GM21723 (cell line): Measurements from ENCODE around the gene KSR2.
"Not testable (repeated sequence)": the region's sequence is repeated elsewhere in the genome, so short reads cannot be mapped to it uniquely, and the experiment has no call there.

Experiments used
- ATAC-seq: cut with Tn5 transposase; IDR thresholded peaks from one replicate; pipeline ENCODE4 v1.9.1; 2021; ENCODE audit warnings: mild to moderate bottlenecking, moderate library complexity; ENCODE audit not compliant: unreplicated experiment

KSR2 gene

DNA sequence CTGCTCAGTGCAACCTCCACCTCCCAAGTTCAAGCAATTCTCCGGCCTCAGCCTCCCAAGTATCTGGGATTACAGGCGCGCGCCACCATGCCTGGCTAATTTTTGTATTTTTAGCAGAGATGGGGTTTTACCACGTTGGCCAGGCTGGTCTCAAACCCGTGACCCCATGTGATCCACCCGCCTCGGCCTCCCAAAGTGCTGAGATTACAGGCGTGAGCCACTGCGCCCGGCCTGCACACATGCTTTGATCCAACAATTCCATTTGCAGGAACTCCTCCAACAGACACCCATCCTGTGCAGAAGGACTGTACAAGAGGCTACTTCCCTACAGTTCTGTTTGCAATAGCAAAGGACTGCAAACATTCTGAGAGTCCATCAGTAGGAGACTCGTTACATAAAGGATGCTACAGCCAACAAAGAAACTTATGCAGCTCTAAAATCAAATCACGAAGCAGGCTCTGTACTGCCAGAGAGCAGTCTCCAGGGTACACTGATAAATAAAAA, 108.0 kb downstream of the KSR2 start:
- ATAC-seq = not testable (repeated sequence)

DNA sequence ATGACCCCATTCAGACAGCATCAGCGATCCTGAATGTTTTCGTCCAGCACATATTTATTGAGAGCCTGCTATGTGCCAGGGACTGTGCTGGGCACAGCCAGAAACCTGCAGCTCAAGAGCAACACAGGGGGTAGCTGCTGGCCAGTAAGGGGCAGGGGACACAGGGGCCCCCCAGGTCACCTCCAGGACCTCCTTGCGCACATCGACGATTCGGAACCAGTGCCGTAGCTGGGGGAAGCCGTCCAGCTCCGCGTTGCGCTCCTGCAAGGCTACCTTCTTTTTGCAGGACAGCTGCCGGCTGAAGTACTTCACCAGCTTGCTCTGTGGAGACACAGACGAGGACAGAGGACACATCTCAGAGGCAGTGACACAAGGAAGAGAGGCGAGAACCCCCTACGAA, 108.7 kb downstream of the KSR2 start:
- no peak for ATAC-seq

DNA sequence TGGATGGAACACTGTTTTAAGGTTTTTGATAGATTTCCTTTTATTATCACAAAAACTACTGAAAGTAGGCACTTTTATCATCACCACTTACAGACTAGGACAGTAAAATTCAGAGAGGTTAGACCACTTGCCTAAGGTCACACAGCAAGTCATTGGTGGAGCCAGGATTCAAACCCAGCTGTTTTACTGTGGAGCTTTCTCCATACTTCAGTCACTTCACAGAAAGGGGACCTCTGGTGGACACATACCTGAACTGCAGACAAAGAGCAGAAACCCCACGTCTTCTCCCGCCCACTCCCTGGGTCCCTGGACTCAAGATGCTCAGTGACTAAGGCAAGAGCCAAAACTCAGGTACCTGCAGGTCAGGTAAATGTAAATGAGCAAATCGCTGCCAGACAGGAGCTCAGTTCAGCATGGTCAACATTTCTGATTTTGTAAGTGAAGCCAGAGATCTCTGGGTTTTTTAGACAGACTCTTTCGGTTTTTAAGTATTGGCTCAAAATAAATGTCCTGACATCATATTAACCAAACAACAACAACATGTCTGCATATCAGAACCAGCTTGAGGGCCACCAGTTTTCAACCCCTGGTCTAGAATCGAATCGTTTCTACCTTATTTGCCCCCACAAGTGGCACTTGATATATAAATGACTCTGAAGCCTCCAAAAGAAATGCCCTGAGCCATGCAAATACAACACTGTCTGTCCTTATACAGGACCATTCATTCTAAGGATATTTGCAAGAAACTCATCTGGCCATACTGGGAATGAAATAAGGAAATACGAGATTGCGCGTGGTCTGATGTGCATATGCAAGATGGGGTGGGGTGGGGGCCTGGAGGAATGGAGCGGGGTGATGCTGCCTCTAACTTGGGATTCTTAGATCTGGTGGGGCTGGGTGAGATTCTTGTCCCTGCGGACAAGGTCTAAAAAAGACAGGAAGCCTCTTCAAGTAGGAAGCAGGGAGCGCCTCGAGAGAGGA, 110.9 kb downstream of the KSR2 start:
- no peak for ATAC-seq

DNA sequence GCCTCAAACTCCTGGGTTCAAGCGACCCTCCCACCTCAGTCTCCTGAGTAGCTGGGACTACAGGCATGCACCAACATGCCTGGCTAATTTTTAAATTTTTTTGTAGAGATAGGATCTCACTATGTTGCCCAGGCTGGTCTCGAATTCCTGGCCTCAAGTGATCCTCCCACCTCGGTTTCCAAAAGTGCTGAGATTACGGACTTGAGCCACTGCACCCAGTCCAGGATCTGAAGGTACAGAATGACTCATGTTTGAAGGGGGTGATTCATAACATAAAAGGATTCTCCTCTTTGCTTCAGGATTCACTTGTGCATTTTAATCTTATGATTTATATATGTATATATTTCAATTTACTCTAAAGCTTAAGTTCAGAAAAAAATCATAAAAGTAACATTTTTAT, 111.7 kb downstream of the KSR2 start:
- not testable (repeated sequence) for ATAC-seq

DNA sequence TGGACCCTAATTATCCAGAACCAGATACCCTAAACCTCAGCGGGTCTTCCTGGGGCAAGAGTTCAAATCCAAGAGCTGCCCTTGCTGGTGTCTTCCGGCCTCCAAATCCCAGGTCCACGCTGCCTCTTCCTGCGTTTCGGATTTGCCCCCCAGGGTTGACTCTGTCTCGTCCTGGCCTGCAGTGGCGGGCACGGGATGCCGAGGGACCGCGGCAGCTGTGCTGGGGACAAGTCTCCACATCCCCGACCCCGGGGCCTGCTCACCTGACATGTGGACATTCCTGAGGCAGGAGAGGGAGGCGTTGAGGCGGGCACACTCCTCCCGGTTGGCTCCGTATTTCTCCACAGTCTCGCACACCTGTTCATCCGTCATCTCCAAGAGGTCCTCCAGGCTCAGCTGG, 113.6 kb downstream of the KSR2 start:
- ATAC-seq = no peak

DNA sequence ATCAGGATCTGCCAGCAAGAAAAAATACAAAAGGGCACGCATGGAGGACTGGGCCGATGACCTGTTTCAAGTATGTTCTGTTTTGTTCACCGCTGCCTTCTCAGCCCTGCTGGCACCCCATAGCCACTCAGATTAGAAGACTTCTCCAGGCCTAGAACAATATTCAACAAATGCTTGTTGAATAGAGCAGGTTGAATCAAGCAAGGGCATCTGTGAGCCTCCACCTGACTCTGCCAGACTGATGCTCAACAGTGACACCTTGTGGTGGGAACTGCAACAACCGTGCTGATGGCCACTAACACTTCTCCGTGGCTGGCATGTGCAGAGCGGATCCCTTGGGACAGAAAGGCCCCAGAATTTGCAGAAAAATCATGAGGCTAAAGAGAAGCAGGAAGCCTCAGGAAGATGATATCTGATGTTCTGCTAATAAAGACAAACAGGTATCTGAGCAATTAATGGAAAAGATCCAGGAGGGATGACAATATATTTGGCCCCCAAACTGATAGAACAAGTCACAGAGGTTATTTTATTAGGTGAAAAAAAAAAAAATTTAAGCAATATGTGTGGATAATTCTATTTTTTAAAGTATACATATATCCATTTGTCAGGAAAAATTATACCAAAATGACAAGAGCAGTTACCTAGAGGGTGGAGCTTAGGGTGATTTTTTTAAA, 114.3 kb downstream of the KSR2 start:
- no peak for ATAC-seq

DNA sequence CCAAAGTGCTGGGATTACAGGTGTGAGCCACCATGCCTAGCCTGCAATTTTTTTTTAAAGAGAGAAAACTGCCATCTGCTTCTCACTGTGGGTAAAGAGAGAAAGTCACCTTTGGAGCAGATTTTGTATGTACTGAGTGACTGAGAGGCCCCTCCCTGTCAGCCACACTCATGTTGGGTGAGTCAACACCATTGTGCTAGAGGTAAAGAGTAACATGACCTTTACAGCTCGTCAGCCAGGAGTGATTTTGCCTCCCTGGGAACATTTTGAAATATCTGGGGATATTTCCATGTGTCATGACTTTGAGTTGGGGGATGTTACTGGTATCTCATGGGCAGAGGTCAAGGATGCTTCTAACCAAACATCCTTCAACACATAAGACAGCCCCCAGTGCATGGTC, 115.2 kb downstream of the KSR2 start:
- ATAC-seq = no peak

DNA sequence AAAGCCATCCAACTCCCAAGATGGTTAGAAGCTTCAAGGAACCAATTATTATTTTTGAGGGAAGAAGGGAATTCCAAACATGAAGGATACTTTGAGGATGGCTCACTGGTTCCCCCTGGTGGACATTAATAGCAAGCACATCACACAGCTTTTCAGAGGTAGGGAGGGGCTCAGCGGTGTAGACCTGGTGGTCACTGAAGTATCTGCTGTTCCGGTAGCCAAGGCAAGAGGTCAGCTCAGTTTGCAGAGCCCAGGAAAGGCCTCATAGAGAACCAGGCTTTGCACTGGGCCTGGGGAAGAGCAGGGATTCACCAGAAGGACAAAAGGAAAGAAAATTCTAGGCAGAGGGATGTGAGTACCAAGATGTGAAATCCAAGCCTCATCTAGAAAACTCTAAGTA, 118.7 kb downstream of the KSR2 start:
- no peak for ATAC-seq

DNA sequence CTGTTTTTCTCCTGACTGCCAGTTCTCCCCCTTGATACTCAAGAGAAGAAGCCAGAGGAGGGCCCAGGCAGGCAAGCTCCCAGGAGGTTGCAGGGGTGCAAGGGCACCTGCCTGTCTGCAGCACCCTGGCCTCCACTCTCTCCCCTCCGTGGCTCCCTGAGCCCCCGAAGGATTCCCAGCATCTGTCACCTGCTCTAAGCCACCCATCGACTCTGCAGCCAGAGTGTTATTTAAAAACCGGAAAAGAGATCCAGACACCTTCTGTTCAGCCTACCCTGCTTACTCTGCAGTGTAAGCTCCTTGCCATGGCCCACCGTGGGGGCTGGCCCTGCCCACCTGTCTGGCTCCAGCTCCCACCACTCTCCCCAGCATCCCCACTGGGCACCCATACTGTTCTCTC, 121.4 kb downstream of the KSR2 start:
- no peak for ATAC-seq

DNA sequence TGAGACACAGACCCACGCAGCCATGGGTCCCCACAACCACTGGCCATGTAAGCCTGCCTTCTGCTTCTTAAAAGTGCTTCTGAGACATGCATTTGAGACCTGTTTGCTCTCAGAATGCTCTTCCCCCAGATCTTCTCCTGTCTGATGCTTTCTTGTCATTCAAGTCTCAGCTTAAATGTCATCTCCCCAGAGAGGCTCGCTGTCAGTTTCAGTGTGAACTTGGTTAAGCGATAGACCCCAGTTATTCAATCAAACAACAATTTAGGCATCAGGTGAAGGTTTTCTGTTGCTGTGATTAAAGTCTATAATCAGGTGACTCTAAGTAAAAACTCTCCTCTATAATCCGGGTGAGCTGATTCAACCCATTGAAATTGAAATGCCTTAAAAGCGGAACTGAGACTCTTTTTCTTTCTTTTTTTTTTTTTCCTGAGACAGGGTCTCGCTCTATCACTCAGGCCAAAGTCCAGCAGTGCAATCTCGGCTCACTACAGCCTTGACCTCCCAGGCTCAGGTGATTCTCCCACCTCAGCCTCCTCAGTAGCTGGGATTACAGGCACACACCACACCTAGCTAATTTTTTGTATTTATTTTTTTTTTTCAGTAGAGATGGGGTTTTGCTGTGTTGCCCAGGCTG, 123.4 kb downstream of the KSR2 start:
- ATAC-seq = no peak

DNA sequence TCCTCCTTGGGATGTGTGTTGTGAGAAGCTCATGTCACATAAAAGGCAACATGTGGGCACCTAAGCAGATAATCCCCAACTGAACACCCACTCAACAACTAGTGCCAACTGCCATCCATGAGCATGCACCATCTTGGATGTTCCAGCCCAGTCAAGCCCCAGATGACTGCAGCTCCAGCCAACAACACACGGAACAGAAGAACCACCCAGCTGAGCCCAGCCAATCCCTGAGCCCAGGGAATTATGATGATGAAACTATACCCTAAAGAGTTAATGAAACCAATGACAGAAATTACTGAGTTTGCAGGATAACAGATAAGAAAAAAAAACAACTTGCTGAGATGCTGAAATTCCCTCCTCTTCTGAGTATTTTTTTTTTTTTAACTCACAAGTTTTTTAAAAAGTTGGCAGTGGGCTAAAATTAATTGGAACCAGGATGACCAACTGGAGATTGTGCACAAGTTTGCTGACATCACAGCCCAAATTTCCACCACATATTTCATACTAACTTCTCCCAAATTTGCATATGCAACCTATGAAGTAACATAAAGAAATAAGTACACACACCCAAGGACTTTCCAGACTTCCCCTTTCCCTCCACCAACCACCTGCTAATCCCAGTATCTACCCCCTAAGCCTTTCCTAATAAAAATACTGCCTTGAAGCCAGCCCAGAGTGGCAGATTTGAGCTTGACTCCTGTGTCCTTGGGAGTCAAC, 124.5 kb downstream of the KSR2 start:
- ATAC-seq = no peak

DNA sequence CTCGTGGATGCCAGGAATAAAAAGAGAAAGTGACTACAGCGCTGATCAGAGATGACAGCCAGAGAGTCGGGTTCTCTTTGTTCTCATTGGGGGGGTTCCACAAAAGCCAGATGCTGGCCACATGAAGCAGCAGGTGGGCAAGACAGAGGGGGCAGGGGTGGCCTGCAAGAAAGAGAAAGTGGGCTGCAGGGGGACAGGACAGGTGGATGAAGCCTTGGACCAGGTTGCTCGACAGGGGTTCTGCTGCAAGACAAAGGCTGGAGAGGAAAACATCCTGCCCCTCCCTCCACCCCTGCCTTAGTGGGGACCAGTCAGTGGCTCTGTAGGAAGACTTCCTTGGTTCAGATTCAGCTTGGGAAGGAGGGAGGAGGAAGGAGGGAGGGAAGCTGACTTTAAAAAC, 126.2 kb downstream of the KSR2 start:
- ATAC-seq = no peak

DNA sequence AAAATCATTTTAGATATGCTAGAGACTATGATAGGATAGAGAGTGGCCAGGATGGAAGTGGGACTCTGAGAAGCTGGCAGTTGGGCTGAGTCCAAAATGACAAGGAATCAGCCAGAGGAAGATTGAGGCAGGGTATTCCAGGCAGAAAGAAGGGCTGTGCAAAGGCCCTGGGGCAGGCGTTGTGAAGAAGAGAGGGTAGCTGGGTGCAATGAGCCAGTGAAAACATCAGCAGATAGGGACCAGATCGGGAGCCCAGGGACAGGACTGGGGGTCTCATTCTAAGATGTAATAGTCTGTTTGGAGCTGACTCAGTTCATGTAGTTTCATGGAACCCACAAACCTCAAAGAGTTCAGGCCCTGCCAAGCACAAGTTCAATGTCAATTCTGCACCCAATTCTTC, 126.6 kb downstream of the KSR2 start:
- ATAC-seq = no peak

DNA sequence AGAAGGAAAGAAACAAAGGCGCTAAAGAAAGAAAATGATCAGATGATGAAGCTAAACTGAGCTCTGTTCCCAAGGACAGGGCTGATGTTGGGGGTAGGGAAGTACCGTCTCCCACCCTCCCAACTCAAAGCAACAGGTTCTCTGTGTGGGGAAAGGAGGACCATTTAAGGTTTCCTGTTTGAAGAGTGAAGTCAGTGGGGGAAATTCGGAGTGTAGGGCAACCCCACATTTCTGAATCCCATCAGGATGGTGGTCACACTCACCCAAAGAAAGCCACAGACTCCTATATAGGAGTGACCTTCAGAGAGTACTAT, 131.1 kb downstream of the KSR2 start:
- ATAC-seq = no peak

DNA sequence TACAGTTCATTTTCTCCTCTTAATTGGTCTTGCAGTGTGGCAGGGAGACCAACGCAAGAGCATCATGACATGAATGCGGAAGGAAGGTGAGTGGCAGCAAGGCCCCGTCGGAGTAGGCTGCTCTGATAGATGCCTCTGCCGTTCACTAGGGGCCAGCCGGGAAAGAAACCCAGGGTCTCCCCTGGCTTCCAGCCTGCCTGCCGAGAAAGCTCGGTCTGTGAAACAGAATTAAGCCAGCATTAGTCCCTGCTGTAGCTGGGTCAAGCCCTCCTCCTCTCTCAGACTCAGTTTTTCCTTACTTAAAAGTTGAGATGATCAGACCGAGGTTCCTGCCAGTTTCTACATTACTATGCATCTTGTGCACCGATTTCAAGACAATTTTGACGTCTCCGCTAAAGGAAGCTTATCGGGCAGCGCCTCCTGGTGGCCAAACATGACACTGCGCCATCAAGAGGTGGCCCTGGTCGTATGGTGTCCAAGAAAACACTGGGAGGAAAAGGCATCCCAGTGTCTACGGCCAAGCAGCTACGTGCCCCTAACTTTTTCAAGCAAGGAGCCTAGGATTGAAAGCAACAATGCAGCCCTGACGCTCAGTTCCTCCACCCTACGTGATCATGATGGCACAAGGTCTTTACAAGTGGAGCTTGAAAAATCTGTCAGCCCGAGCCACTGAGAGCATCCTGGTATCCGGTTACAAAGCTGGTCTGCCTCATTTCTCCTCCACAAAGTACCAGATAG, 131.6 kb downstream of the KSR2 start:
- peak; percentile 74 for ATAC-seq

DNA sequence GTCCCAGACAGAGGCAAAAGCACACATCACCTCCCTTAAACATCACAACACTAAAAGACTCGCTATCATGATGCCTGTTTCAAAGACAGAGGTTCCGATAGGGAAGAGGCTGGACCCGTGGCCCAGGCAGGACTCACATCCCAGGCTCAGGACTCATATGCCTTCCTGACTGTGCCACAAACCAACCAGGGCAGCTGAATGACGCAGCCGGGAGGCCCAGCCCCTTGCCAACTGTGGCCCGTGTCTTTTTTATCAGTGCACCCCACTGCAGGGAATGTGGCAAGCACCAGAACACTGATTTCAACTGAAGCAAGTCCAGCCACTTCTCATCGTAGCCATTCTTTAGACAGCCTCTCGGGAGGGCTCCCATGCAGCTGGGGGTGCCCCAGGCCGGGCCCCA, 132.3 kb downstream of the KSR2 start:
- no peak for ATAC-seq

DNA sequence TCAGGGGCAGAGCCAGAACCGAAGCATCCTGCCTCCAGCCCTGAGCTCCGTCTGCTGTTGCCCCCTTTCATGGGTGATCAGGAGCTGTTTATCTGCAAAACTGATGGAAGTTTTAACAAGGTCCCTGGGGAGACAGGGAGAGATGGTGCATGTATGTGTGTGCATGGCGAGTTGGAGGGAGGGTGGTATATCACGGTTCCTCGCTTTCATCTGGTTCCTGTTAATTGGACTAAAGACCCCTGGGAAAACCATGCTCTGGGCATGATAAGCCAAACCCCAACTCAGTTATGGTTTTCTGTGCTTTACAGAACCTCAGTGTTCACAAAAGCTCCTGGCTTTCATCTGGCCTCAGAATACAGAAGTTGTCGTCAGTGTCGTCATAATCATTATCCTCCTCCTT, 133.6 kb downstream of the KSR2 start:
- ATAC-seq = no peak

DNA sequence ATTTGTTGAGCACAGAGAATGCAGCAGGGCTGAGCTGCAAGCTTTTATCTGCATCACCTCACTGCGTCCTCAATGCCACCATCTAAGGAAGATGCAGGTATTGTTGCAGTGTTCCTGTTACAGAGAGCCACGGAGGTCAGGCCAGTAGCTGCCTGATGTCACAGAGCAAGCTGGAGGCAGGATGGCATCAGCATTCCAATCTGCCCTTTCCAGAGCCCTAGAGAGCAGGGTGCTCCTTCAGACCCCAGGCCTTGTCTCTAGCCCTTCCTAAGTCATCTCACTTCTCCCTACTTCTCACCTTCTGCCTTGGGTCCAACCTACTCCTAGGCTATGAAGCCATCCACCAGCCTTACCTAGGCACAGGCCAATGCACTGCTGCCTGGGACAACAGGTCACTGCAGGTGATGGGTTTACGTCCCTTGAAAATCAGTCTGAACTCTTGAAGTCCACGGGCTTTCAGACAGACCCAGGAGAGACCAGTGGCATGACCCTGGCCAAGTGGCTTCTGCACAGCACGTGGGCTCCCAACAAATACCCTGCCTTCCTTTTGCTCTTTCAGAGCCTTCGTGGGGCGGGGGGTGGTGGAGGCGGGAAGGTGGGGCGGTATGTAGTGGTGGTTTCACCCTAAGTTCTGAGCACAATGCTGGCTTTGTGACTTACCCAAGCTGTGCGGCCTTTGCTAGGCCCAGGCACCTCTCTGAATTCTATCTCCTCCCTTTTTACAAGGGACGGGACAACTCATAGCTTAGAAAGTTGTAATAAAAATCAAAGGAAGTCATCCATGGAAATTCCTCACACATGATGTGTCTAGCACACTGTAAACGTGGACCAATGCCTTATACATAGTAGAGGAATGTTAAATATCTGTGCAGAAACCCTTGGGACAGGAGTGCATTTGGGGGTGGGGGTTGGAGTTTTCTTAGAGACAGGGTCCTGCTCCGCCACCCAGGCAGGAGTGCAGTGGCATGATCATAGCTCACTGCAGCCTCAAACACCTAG, 136.0 kb downstream of the KSR2 start:
- ATAC-seq = no peak

DNA sequence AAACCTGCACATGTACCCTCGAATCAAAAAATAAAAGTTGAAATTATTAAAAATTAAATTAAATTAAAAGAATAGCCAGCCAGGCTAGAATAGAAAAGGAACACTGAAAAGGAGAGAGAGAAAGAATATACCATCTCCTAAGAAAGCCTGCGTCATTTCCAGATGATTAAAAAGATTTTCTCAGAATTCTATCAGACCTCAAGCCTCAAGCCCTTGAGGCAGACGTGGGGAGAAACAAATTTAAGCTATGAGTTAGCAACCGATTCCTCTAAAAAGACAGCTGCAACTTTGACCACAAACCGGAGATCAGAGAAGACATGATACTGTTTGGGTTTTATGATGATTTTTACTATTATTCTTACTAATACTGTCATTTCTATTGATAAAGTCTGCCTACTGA, 138.3 kb downstream of the KSR2 start:
- ATAC-seq = no peak
